Measurements from ENCODE around the gene CCDC85A.

- no peak for TF ChIP-seq CREB5 (CRISPR knock-in tag; IDR thresholded peaks at IDR 0.05; ENCODE audit: low read depth)
- TF ChIP-seq CSDC2 (CRISPR knock-in tag; IDR thresholded peaks at IDR 0.05): no peak
- no peak for TF ChIP-seq ARNTL (CRISPR knock-in tag; IDR thresholded peaks at IDR 0.05; ENCODE audit: borderline replicate concordance, low read depth)
- TF ChIP-seq ZFP30 (CRISPR knock-in tag; IDR thresholded peaks at IDR 0.05): no peak
- no peak for TF ChIP-seq ISL1 (CRISPR knock-in tag; IDR thresholded peaks at IDR 0.05)
These were observed 142.6 kb downstream of the CCDC85A start for GRCh38 chr2:56326346-56326741.

Data from SK-N-SH treated with all-trans-retinoic acid at 6 μM for 48 hours (cell line).